ENCODE data around the gene USP22. TPM values are rescaled to one million over a fixed set of nuclear protein-coding genes. Genes with fewer than 3 reads are reported as not detected.

Gene USP22
- total RNA-seq, 1 donor from 2014 or later, result 152 TPM

- Mint-ChIP-seq H3K27ac (no peak overlapping the region), H3K27me3 (ENCODE audit: insufficient read depth) (no peaks in the 10 kb centered on the region), H3K9me3 (no peaks in the 10 kb centered on the region), H3K36me3 (ENCODE audit: low read depth) (no peaks in the 10 kb centered on the region), H3K4me1 (ENCODE audit: low read depth) (peaks cover 7% of the 10 kb centered on the region), H3K4me3 (no peak overlapping the region)
- no peak for DNase-seq (ENCODE audit: low spot score)
- intact Hi-C loops (cut with micrococcal nuclease), result loop anchor here (2.0 to 5.0 kb wide), 3 partner anchors 48 to 85 kb away; partner anchors contain the start of gene USP22
Measured at GRCh38 chr17:20992416-20992815, 50.4 kb downstream of the USP22 start.

GRCh38 chr17:20991276-20992037 lies 51.4 kb downstream of the USP22 start:
- Mint-ChIP-seq H3K27me3 (ENCODE audit: insufficient read depth) (no peaks in the 10 kb centered on the region), H3K4me1 (ENCODE audit: low read depth) (peaks cover 7% of the 10 kb centered on the region), H3K9me3 (no peaks in the 10 kb centered on the region), H3K36me3 (ENCODE audit: low read depth) (no peaks in the 10 kb centered on the region), H3K4me3 (no peak overlapping the region), H3K27ac (no peak overlapping the region)
- intact Hi-C loops (cut with micrococcal nuclease), result loop anchor here (2.0 to 5.0 kb wide), 3 partner anchors 47 to 84 kb away; partner anchors contain the start of gene USP22
- DNase-seq (ENCODE audit: low spot score), result no peak

- Mint-ChIP-seq H3K4me3 (no peak overlapping the region), H3K27ac (no peak overlapping the region), H3K27me3 (ENCODE audit: insufficient read depth) (no peaks in the 10 kb centered on the region), H3K4me1 (ENCODE audit: low read depth) (peaks cover 7% of the 10 kb centered on the region), H3K36me3 (ENCODE audit: low read depth) (no peaks in the 10 kb centered on the region), H3K9me3 (no peaks in the 10 kb centered on the region)
- intact Hi-C loops (cut with micrococcal nuclease), result loop anchor here (5.0 kb wide), 2 partner anchors 52 to 83 kb away; partner anchors contain the start of gene USP22
- DNase-seq (ENCODE audit: low spot score), result no peak
Measured at GRCh38 chr17:20989991-20990855, 52.6 kb downstream of the USP22 start.

- DNase-seq (ENCODE audit: low spot score), result no peak
- H3K36me3 Mint-ChIP-seq (ENCODE audit: low read depth), result no peaks in the 10 kb centered on the region
- peaks cover 7% of the 10 kb centered on the region for H3K4me1 Mint-ChIP-seq (ENCODE audit: low read depth)
- no peaks in the 10 kb centered on the region for H3K9me3 Mint-ChIP-seq
- H3K27ac Mint-ChIP-seq, result no peak overlapping the region
- H3K4me3 Mint-ChIP-seq, result no peak overlapping the region
- intact Hi-C loops (cut with micrococcal nuclease), result no loop called here
- H3K27me3 Mint-ChIP-seq (ENCODE audit: insufficient read depth), result no peaks in the 10 kb centered on the region
Measured at GRCh38 chr17:20989481-20989880, 53.3 kb downstream of the USP22 start.

GRCh38 chr17:20988896-20989295 lies 53.9 kb downstream of the USP22 start:
- no peaks in the 10 kb centered on the region for H3K9me3 Mint-ChIP-seq
- H3K27ac Mint-ChIP-seq, result no peak overlapping the region
- DNase-seq (ENCODE audit: low spot score), result no peak
- no peak overlapping the region for H3K4me3 Mint-ChIP-seq
- H3K4me1 Mint-ChIP-seq (ENCODE audit: low read depth), result peaks cover 7% of the 10 kb centered on the region
- no peaks in the 10 kb centered on the region for H3K27me3 Mint-ChIP-seq (ENCODE audit: insufficient read depth)
- intact Hi-C loops (cut with micrococcal nuclease), result no loop called here
- no peaks in the 10 kb centered on the region for H3K36me3 Mint-ChIP-seq (ENCODE audit: low read depth)

- Mint-ChIP-seq H3K9me3 (no peaks in the 10 kb centered on the region), H3K36me3 (ENCODE audit: low read depth) (no peaks in the 10 kb centered on the region)
Measured at GRCh38 chr17:20988001-20988636, 54.7 kb downstream of the USP22 start.

GRCh38 chr17:20987511-20987910 lies 55.3 kb downstream of the USP22 start:
- H3K4me3 Mint-ChIP-seq, result no peak overlapping the region
- no peaks in the 10 kb centered on the region for H3K4me1 Mint-ChIP-seq (ENCODE audit: low read depth)
- no peaks in the 10 kb centered on the region for H3K27me3 Mint-ChIP-seq (ENCODE audit: insufficient read depth)
- DNase-seq (ENCODE audit: low spot score), result no peak
- no peaks in the 10 kb centered on the region for H3K9me3 Mint-ChIP-seq
- intact Hi-C loops (cut with micrococcal nuclease), result no loop called here
- H3K27ac Mint-ChIP-seq, result no peak overlapping the region
- H3K36me3 Mint-ChIP-seq (ENCODE audit: low read depth), result no peaks in the 10 kb centered on the region

More at GRCh38 chr17:20988001-20988636, 54.7 kb downstream of the USP22 start:
- Mint-ChIP-seq H3K27ac (no peak overlapping the region), H3K4me1 (ENCODE audit: low read depth) (peaks cover 3% of the 10 kb centered on the region), H3K27me3 (ENCODE audit: insufficient read depth) (no peaks in the 10 kb centered on the region), H3K4me3 (no peak overlapping the region)
- intact Hi-C loops (cut with micrococcal nuclease), result no loop called here
- no peak for DNase-seq (ENCODE audit: low spot score)

- H3K36me3 Mint-ChIP-seq (ENCODE audit: low read depth), result no peaks in the 10 kb centered on the region
- H3K9me3 Mint-ChIP-seq, result no peaks in the 10 kb centered on the region
- no peak overlapping the region for H3K27ac Mint-ChIP-seq
- intact Hi-C loops (cut with micrococcal nuclease), result no loop called here
- H3K4me1 Mint-ChIP-seq (ENCODE audit: low read depth), result no peaks in the 10 kb centered on the region
- H3K4me3 Mint-ChIP-seq, result no peak overlapping the region
- no peak for DNase-seq (ENCODE audit: low spot score)
- H3K27me3 Mint-ChIP-seq (ENCODE audit: insufficient read depth), result no peaks in the 10 kb centered on the region
Measured at GRCh38 chr17:20986767-20987510, 55.9 kb downstream of the USP22 start.

GRCh38 chr17:20983359-20983637 lies 59.5 kb downstream of the USP22 start:
- no peaks in the 10 kb centered on the region for H3K36me3 Mint-ChIP-seq (ENCODE audit: low read depth)
- no peaks in the 10 kb centered on the region for H3K27me3 Mint-ChIP-seq (ENCODE audit: insufficient read depth)
- no peak overlapping the region for H3K4me3 Mint-ChIP-seq
- H3K9me3 Mint-ChIP-seq, result no peaks in the 10 kb centered on the region
- H3K4me1 Mint-ChIP-seq (ENCODE audit: low read depth), result no peaks in the 10 kb centered on the region
- intact Hi-C loops (cut with micrococcal nuclease), result no loop called here
- H3K27ac Mint-ChIP-seq, result no peak overlapping the region
- DNase-seq (ENCODE audit: low spot score), result no peak

- Mint-ChIP-seq H3K4me3 (no peak overlapping the region), H3K27me3 (ENCODE audit: insufficient read depth) (no peaks in the 10 kb centered on the region), H3K36me3 (ENCODE audit: low read depth) (no peaks in the 10 kb centered on the region), H3K4me1 (ENCODE audit: low read depth) (no peaks in the 10 kb centered on the region), H3K9me3 (no peaks in the 10 kb centered on the region), H3K27ac (no peak overlapping the region)
- DNase-seq (ENCODE audit: low spot score), result no peak
- intact Hi-C loops (cut with micrococcal nuclease), result no loop called here
Measured at GRCh38 chr17:20982589-20983358, 60.0 kb downstream of the USP22 start.

- Mint-ChIP-seq H3K27me3 (ENCODE audit: insufficient read depth) (no peaks in the 10 kb centered on the region), H3K4me3 (no peak overlapping the region), H3K27ac (no peak overlapping the region), H3K9me3 (no peaks in the 10 kb centered on the region), H3K36me3 (ENCODE audit: low read depth) (no peaks in the 10 kb centered on the region), H3K4me1 (ENCODE audit: low read depth) (no peaks in the 10 kb centered on the region)
- intact Hi-C loops (cut with micrococcal nuclease), result no loop called here
- no peak for DNase-seq (ENCODE audit: low spot score)
Measured at GRCh38 chr17:20981046-20981920, 61.5 kb downstream of the USP22 start.
